ENCODE data around the gene ERBB2.

ERBB2 gene

DNA sequence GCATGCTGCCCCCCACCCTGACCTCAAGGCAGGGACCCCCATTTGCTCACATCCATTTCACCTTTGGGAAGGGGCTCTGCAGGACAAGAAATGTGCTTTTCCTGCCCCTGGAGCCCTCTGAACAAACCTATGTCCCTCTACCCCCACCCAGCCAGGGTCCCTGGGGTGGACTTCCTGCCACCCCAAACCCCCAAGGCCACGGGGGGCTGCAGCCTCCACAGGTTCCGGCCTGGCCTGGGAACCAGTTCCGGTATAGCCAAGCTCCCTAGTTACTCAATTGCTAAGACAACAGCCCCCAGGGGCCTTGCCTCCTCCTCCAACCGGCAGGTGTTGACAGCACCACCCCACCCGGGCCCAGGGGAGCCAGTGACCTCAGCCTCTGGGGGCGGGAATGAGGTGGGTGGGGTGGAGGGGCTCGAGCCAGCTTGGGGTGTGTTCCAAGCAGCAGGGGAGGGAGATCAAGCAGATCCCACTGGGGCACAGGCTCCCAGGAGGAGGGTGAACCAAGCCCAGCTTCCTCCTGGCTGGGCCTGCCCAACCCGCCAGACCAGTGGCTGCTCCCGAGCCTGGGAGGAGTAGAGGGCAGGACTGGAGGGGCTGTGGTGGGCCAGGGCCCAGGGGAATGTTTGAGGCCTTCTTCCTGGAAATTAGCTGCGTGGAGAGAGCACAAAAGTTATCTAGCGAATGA lies 25.0 kb upstream of the ERBB2 start:
- DNase-seq (ENCODE audit: low read depth in 2 of 2) = peak; percentile 24 to 71
- TF ChIP-seq, protein P1, sequence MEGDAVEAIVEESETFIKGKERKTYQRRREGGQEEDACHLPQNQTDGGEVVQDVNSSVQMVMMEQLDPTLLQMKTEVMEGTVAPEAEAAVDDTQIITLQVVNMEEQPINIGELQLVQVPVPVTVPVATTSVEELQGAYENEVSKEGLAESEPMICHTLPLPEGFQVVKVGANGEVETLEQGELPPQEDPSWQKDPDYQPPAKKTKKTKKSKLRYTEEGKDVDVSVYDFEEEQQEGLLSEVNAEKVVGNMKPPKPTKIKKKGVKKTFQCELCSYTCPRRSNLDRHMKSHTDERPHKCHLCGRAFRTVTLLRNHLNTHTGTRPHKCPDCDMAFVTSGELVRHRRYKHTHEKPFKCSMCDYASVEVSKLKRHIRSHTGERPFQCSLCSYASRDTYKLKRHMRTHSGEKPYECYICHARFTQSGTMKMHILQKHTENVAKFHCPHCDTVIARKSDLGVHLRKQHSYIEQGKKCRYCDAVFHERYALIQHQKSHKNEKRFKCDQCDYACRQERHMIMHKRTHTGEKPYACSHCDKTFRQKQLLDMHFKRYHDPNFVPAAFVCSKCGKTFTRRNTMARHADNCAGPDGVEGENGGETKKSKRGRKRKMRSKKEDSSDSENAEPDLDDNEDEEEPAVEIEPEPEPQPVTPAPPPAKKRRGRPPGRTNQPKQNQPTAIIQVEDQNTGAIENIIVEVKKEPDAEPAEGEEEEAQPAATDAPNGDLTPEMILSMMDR (IDR thresholded peaks at IDR 0.05; ENCODE audit: low read depth, low read length) = no peak
- no peak overlapping the region for H3K4me3 ChIP-seq (replicated peaks in 1 of 2; ENCODE audit: low read depth in 2 of 2, low read length in 2 of 2)

DNA sequence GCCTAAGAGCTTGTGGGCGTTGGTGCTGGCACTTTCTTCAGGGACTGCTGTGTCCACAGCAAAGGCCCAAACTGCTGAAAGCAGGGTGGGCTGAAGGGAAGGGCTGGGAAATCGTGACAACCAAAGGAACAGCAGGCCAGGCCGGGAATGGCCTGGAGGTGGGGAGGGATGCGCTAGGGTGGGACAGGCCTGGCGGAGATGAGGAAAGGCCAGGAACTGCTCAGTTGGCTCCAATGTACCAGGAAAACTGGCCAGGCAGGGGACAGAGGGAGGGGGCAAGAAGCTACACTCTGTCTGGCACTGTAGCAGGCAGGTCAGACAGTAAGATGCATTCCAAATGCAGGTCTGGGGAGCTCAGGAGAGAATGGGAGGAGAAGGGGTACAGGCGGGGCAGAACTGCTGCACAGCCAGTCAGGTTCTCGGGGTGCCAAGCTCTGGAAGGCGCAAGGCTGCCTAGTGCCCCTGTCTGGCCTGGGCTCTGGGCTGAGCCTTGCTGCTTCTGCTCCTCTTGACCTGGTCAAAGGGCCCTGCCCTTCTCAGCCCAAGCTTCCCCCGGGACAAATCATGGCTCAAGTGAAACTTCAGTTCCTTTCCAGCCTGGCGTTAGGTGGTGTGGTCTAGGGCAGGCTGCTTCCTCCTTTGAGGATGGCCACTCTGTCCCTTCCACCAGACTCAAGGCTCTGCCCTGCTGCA lies 24.3 kb upstream of the ERBB2 start:
- DNase-seq (ENCODE audit: low read depth in 2 of 2) = no peak
- no peak overlapping the region for H3K4me3 ChIP-seq (replicated peaks in 1 of 2; ENCODE audit: low read depth in 2 of 2, low read length in 2 of 2)
- TF ChIP-seq, protein P1 (IDR thresholded peaks at IDR 0.05; ENCODE audit: low read depth, low read length) = no peak

DNA sequence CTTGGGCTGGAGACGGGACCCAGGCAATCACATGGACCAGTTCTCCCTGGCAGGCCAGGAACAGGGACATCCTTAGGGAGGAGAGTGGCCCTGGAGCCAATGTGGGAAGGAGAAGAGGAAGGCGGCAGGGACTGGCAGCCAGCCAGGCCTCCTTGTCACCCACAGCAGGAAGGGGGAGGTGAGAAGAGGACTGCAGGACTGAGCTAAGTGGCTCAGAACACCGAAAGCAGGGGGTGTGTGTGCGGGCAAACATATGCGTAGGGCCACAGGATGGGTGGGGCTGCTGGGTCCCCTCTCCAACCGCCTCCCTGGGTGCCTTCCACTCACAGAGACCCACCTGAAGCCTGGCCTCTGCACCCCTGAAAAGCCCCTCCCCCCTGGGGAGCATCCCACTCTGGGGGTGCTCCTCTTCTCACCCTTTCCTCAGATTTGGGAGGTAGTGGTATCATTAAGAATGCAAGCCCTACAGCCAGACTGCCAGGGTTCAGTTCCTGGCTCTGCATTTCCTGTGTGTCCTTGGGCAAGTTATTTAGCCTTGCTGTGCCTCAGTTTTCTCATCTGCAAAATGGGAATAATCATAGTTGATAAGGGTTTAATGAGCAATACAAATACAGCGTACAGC lies 23.6 kb upstream of the ERBB2 start:
- H3K4me3 ChIP-seq (replicated peaks in 1 of 2; ENCODE audit: low read depth in 2 of 2, low read length in 2 of 2) = no peak overlapping the region
- TF ChIP-seq, protein P1 (IDR thresholded peaks at IDR 0.05; ENCODE audit: low read depth, low read length) = no peak
- DNase-seq (ENCODE audit: low read depth in 2 of 2) = peak in 1 of 2 donors; percentile 32

DNA sequence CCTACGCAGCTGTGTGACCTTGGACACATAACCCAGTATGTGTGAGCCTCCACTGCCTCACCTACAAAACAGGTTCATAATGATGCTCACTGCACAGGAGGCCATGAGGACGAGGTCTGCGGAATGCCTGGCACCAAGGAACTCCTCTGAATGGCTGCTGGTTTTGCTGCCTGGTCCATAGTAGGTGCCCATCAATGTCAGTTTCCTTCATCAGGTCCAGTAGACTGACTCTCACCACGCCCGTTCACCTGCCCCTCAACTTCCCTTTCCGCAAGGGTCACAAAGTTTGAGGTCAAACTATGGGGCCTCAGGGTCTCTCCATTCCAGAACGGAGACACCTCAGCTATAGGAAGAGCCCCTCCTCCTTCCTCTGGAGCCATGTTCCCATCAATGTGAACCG lies 22.8 kb upstream of the ERBB2 start:
- no peak for DNase-seq (ENCODE audit: low read depth in 2 of 2)
- no peak overlapping the region for H3K4me3 ChIP-seq (replicated peaks in 1 of 2; ENCODE audit: low read depth in 2 of 2, low read length in 2 of 2)
- TF ChIP-seq, protein P1 (IDR thresholded peaks at IDR 0.05; ENCODE audit: low read depth, low read length) = no peak

DNA sequence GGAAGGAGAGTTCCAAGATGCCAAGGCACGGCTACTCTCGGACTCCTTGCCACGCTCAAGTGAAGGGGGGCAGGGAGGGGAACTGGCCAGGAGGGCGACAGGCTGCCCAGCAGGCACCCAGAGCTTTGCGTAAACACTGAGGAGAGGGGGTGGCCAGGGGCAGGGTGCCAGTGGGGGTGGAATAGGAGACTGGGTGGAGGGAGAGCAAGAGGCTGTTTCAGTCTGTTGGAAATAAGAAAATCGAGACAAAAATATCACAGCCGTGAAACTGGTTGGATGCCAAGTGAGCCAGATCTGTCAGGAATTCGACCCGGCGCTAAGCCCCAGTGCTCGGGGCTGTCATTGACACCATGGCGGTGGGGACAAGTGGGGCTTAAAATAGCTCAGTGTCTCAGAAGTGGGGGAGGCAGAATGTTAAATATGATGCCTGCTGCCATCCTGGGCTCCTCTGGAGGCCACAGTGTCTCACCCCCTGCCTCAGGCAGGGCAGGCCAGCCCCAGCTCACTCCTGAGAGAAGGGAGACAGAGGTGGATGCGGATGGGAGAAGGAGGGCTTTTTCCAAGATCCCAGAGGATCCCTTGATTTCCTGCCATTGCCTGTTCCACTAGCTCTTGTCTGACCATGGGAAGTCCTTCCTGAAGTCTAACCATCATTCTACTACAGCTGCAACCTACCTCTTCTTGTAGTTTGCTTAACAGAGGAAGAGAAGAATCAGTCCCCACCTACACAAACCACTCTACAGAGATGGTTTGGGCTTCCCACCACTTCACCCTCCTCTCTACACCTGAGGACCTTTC lies 22.1 kb upstream of the ERBB2 start:
- TF ChIP-seq, protein P1 (IDR thresholded peaks at IDR 0.05; ENCODE audit: low read depth, low read length) = no peak
- no peak overlapping the region for H3K4me3 ChIP-seq (replicated peaks in 1 of 2; ENCODE audit: low read depth in 2 of 2, low read length in 2 of 2)
- DNase-seq (ENCODE audit: low read depth in 2 of 2) = peak in 1 of 2 donors; percentile 33

DNA sequence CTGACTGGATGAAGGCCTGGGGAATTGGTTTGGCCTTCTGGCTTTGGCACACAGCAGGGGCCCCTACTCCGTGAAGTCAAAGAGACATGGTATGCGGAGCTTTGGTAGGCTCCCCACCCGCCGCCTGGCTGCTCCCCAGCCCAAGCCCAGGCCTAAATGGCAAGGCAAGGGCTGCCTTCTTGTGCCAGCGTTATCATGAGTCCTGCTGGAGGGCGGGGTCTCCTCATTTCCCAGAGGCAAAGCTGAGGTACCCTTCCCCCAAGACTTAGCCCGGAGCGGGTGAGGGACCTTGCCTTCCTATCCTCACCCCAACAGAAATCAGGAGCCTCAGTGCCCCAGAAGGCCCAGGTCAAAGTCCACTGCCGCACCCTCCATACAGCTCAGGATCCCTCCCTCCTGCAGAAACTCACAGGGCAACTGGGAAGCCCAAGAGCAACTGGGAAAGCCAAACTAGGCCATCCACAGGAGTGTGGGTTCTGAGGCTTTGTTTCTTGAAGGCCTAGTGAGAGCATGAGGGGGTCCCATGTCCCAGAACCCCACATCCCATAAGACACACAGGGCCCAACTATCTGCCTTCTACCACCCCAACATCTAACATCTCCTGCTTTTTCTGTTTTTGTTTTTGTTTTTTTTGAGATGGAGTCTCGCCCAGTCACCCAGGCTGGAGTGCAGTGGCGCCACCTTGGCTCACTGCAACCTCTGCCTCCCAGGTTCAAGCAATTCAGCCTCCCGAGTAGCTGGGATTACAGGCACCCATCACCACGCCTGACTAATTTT lies 21.3 kb upstream of the ERBB2 start:
- TF ChIP-seq, protein P1 (IDR thresholded peaks at IDR 0.05; ENCODE audit: low read depth, low read length) = no peak
- H3K4me3 ChIP-seq (replicated peaks in 1 of 2; ENCODE audit: low read depth in 2 of 2, low read length in 2 of 2) = no peak overlapping the region
- DNase-seq (ENCODE audit: low read depth in 2 of 2) = no peak
